HepG2 (cell line): ENCODE measurements around the gene ABCA2. TPM values are rescaled to one million over a fixed set of nuclear protein-coding genes. Genes with fewer than 3 reads are reported as not detected.
A peak's percentile ranks its signal among the peaks of the same experiment; 100 is the strongest.

Experiments used
- CEBPB ChIP-seq: IDR thresholded peaks from 2 replicates; pipeline ENCODE4 v1.6.1; 2011; ENCODE audit warnings: low read depth, low read length, improper control_type of control experiment, borderline replicate concordance
- DMAP1 ChIP-seq: IDR thresholded peaks from 2 replicates; pipeline ENCODE4 v1.6.1; 2016
- E2F1 ChIP-seq: sonication (generic); formaldehyde crosslinking; IDR thresholded peaks from 2 replicates; pipeline ENCODE4 v1.5.0; 2020; ENCODE audit warnings: missing genetic modification reagents
- ETV5 ChIP-seq: IDR thresholded peaks from 2 replicates; pipeline ENCODE4 v1.6.1; 2018; ENCODE audit warnings: missing biosample characterization, missing genetic modification reagents, inconsistent platforms, borderline replicate concordance
- IRF2 ChIP-seq: IDR thresholded peaks from 2 replicates; pipeline ENCODE4 v1.6.1; 2018; ENCODE audit warnings: missing genetic modification reagents, missing compliant biosample characterization
- MLLT10 ChIP-seq: sonication (generic); formaldehyde crosslinking; IDR thresholded peaks from 2 replicates; pipeline ENCODE4 v1.4.0; 2020; ENCODE audit warnings: missing genetic modification reagents
- NBN ChIP-seq: fragments of 450-650 bp; conservative IDR thresholded peaks from 2 replicates; pipeline ENCODE4 v1.6.1; 2017
- NR2F6 ChIP-seq, 2 experiments: IDR thresholded peaks; 2 replicates each; pipeline ENCODE4 v1.6.1; 2016; ENCODE audit warnings: antibody characterized with exemption in 1 of 2, mild to moderate bottlenecking in 1 of 2
- RBM22 ChIP-seq: fragments of 200-400 bp; formaldehyde crosslinking; optimal IDR thresholded peaks from 2 replicates; pipeline ENCODE3; 2017; ENCODE audit warnings: mild to moderate bottlenecking, low read length, moderate library complexity
- SAP130 ChIP-seq: IDR thresholded peaks from 2 replicates; pipeline ENCODE4 v1.6.1; 2016; ENCODE audit warnings: low read depth
- ZBTB26 ChIP-seq: IDR thresholded peaks from 2 replicates; pipeline ENCODE4 v1.6.1; 2016; ENCODE audit warnings: missing compliant biosample characterization, missing genetic modification reagents, borderline replicate concordance
- ZBTB38 ChIP-seq: sonication (generic); formaldehyde crosslinking; IDR thresholded peaks from 2 replicates; pipeline ENCODE4 v1.5.1; 2020; ENCODE audit warnings: mild to moderate bottlenecking, missing genetic modification reagents
- ZC3H13 ChIP-seq: sonication (generic); formaldehyde crosslinking; IDR thresholded peaks from 2 replicates; pipeline ENCODE4 v1.8.1; 2023; ENCODE audit warnings: mild to moderate bottlenecking, missing genetic modification reagents, moderate library complexity
- ZNF317 ChIP-seq: sonication (generic); formaldehyde crosslinking; IDR thresholded peaks from 2 replicates; pipeline ENCODE4 v1.5.0; 2020; ENCODE audit warnings: mild to moderate bottlenecking, missing genetic modification reagents
- ZNF460 ChIP-seq: sonication (generic); formaldehyde crosslinking; IDR thresholded peaks from 2 replicates; pipeline ENCODE4 v1.5.1; 2020; ENCODE audit warnings: missing genetic modification reagents, mild to moderate bottlenecking, borderline replicate concordance
- ZNF670 ChIP-seq: sonication (generic); formaldehyde crosslinking; IDR thresholded peaks from 2 replicates; pipeline ENCODE4 v1.8.0; 2022; ENCODE audit warnings: mild to moderate bottlenecking, missing genetic modification reagents, borderline replicate concordance
- ZNF672 ChIP-seq: sonication (generic); formaldehyde crosslinking; IDR thresholded peaks from 2 replicates; pipeline ENCODE4 v1.8.1; 2022; ENCODE audit warnings: missing genetic modification reagents
- ZNF800 ChIP-seq: sonication (generic); formaldehyde crosslinking; IDR thresholded peaks from 2 replicates; pipeline ENCODE4 v1.4.0; 2020; ENCODE audit warnings: missing genetic modification reagents
- polyA plus RNA-seq, 8 experiments: library from polyadenylated mRNA; depleted of rRNA in 3 of 8; stranded (reverse) in 7 of 8; unstranded in 1 of 8; fragments of >200 nt; fragmentation: Illumina TruSeq in 4 of 8; extraction: Trizol in 4 of 8; gene quantifications; 2 replicates each; pipeline versions ENCODE4 v1.2.1 to v1.2.3, GENCODE V29; 2011 to 2016; ENCODE audit warnings: low read depth in 4 of 8, missing spikeins in 1 of 8, mixed read lengths in 1 of 8; ENCODE audit not compliant: insufficient read depth in 1 of 8
- total RNA-seq, 5 experiments: library from RNA; depleted of rRNA; stranded (reverse); fragments of >200 nt; fragmentation: Illumina TruSeq; extraction: Trizol; gene quantifications; 2 replicates each; pipeline ENCODE4 v1.2.3, GENCODE V29; 2016; ENCODE audit warnings: low read depth in 1 of 5
- TF ChIP-seq, protein P1 (sequence below): sonication (generic); formaldehyde crosslinking; IDR thresholded peaks from 2 replicates; pipeline ENCODE4 v1.5.0; 2020; ENCODE audit warnings: missing genetic modification reagents
- TF ChIP-seq, protein P2 (sequence below): fragments of 450-650 bp; IDR thresholded peaks from 2 replicates; pipeline ENCODE4 v1.6.1; 2017; ENCODE audit warnings: mild to moderate bottlenecking

Gene ABCA2
- total and polyA plus RNA-seq, 2 of the 13 experiments (the other 11 are each of a cell fraction or from before 2014, with no cell fraction given): 2.9 to 19.2 TPM

DNA sequence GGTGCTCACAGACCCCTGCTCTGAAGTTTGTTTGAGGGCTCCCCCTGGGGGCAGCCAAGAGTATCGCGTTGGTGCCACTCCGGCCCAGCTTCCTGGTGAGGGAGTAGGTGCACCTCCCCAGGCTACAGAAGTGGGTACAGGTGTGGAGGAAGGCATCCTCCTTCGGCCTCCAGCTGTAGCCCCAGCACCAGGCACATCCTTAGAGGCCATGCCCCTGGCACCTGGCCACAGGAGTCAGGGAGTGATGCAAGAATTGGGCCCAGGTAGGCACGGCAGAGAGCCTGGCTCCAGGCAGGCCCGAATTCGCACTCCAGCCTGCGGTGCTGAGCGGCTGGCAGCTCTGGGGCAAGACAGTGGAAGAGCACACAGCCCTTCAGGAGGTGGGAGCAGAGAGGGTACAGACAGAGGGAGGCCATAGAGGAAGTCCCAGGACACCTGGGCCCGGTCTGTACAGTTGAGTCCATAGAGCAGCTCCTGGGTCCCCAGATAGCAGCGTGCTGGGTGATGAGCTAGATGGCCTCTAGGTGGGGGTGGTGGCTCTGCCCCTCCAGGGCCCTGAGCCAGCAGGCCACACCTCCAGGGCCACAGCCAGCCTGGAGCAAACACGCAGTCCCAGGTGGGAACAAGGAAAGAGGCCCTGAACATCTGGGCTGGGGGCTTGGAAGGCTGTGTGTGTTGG is 40.0 kb upstream of the ABCA2 start (continued):
- TF ChIP-seq ZNF800 (CRISPR knock-in tag): peak; percentile 59; the same call in 1 of the 2 replicates
- TF ChIP-seq RBM22: no peak
- TF ChIP-seq ZNF670: no peak
- TF ChIP-seq ETV5 (CRISPR knock-in tag): 0 out of 2 replicates have a peak, but pooled peaks have one; percentile 10
- peak; percentile 30; the same call in 1 of the 2 replicates for TF ChIP-seq CEBPB
- peak; percentile 63; the same call in 1 of the 2 replicates for TF ChIP-seq DMAP1 (CRISPR knock-in tag)
- peak; percentile 68 for TF ChIP-seq ZC3H13 (CRISPR knock-in tag)
- TF ChIP-seq, protein P1, sequence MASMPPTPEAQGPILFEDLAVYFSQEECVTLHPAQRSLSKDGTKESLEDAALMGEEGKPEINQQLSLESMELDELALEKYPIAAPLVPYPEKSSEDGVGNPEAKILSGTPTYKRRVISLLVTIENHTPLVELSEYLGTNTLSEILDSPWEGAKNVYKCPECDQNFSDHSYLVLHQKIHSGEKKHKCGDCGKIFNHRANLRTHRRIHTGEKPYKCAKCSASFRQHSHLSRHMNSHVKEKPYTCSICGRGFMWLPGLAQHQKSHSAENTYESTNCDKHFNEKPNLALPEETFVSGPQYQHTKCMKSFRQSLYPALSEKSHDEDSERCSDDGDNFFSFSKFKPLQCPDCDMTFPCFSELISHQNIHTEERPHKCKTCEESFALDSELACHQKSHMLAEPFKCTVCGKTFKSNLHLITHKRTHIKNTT (CRISPR knock-in tag): peak; percentile 46; the same call in 1 of the 2 replicates
- TF ChIP-seq MLLT10 (CRISPR knock-in tag): no peak
- TF ChIP-seq ZBTB38: no peak
- no peak; the same call in 1 of the 2 replicates for TF ChIP-seq ZBTB26 (CRISPR knock-in tag)
- TF ChIP-seq IRF2 (CRISPR knock-in tag): peak; percentile 31; the same call in 1 of the 2 replicates
- TF ChIP-seq, protein P2, sequence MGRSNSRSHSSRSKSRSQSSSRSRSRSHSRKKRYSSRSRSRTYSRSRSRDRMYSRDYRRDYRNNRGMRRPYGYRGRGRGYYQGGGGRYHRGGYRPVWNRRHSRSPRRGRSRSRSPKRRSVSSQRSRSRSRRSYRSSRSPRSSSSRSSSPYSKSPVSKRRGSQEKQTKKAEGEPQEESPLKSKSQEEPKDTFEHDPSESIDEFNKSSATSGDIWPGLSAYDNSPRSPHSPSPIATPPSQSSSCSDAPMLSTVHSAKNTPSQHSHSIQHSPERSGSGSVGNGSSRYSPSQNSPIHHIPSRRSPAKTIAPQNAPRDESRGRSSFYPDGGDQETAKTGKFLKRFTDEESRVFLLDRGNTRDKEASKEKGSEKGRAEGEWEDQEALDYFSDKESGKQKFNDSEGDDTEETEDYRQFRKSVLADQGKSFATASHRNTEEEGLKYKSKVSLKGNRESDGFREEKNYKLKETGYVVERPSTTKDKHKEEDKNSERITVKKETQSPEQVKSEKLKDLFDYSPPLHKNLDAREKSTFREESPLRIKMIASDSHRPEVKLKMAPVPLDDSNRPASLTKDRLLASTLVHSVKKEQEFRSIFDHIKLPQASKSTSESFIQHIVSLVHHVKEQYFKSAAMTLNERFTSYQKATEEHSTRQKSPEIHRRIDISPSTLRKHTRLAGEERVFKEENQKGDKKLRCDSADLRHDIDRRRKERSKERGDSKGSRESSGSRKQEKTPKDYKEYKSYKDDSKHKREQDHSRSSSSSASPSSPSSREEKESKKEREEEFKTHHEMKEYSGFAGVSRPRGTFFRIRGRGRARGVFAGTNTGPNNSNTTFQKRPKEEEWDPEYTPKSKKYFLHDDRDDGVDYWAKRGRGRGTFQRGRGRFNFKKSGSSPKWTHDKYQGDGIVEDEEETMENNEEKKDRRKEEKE: no peak
- TF ChIP-seq ZNF317 (CRISPR knock-in tag): peak; percentile 71
- peak; percentile 81 for TF ChIP-seq SAP130 (CRISPR knock-in tag)
- no peak for TF ChIP-seq NBN
- no peak for TF ChIP-seq ZNF672 (CRISPR knock-in tag)
- no peak for TF ChIP-seq NR2F6 (IDR thresholded peaks at IDR 0.05)
- TF ChIP-seq NR2F6 (CRISPR knock-in tag; IDR thresholded peaks at IDR 0.05): no peak
- TF ChIP-seq ZNF460: no peak
- TF ChIP-seq E2F1: no peak
